GM21529 (cell line): ENCODE results near the gene SARS2.
"Not testable (repeated sequence)": the region's sequence is repeated elsewhere in the genome, so short reads cannot be mapped to it uniquely, and the experiment has no call there.

Experiments used
- ATAC-seq: cut with Tn5 transposase; IDR thresholded peaks from one replicate; pipeline ENCODE4 v1.9.1; 2021; ENCODE audit not compliant: unreplicated experiment

SARS2 gene, protein sequence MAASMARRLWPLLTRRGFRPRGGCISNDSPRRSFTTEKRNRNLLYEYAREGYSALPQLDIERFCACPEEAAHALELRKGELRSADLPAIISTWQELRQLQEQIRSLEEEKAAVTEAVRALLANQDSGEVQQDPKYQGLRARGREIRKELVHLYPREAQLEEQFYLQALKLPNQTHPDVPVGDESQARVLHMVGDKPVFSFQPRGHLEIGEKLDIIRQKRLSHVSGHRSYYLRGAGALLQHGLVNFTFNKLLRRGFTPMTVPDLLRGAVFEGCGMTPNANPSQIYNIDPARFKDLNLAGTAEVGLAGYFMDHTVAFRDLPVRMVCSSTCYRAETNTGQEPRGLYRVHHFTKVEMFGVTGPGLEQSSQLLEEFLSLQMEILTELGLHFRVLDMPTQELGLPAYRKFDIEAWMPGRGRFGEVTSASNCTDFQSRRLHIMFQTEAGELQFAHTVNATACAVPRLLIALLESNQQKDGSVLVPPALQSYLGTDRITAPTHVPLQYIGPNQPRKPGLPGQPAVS

GRCh38 chr19:38929929-38930775 lies at the start of gene SARS2:
Gene SARS2 (minus strand): TSS chr19:38930763. CDS start chr19:38930736, 27 bp downstream.
- ATAC-seq, result peak; percentile 64

DNA sequence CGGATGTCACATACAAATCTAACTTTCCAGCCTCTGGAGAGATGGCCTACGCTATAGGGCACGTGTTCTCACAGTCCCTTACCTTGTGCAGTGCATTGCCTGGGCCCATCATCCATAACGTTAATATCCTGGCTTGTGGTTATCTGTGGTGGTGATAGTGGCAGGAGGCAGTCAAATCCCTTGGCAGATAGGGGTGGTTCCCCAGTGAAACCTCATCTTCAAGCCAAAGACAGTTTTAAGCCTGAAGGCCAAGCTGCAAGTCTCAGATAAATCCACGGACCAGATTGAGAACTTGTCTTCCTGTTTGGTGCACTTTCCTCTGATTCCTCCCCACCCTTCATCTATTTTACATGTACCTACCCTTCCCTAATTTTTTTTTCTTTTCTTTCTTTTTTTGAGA lies 49.2 kb upstream of the SARS2 start:
- ATAC-seq, result no peak

- ATAC-seq, result no peak
Observed at GRCh38 chr19:38978326-38978689, 47.7 kb upstream of the SARS2 start.

GRCh38 chr19:38977445-38978325 lies 47.1 kb upstream of the SARS2 start:
- ATAC-seq, result peak; percentile 86

GRCh38 chr19:38975861-38976271 lies 45.3 kb upstream of the SARS2 start:
- no peak for ATAC-seq

DNA sequence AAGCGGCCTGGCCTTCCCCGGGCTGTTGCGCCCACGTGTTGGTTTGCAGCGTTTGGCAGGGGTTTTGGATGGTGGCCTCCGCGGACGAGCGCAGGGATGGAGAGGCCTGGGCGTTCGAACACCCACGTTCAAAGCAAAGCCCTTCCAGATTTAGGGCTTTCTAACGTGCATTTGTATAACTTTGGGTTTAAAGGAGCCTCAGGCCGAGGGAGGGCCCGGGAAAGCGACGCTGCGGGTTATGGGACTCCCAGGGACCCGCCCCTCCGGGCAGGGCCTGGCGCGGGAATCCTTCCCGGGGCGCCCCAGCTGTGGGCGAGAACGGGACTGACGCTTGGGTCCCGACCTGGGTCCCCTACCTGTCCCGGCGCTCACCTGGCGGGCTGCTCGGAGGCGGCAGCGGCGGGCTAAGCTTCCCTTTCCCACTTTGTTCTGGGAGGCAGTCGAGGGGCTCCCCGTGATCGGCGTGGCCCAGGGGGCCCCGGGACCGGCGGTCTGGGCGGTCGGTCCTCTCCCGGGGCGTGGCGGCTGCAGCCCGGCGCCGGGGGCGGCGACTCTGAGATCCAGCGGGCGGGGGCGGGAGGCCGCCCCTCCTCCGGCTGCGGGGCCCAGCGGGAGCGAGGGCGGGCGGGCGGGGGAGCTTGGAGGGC lies 44.8 kb upstream of the SARS2 start, which contains the start of gene FBXO17:
Gene FBXO17, minus strand, starts transcription at position 529 of the 647 bp plus-strand sequence. CDS start 25,423 bp downstream, outside the sequence.
- no peak for ATAC-seq

DNA sequence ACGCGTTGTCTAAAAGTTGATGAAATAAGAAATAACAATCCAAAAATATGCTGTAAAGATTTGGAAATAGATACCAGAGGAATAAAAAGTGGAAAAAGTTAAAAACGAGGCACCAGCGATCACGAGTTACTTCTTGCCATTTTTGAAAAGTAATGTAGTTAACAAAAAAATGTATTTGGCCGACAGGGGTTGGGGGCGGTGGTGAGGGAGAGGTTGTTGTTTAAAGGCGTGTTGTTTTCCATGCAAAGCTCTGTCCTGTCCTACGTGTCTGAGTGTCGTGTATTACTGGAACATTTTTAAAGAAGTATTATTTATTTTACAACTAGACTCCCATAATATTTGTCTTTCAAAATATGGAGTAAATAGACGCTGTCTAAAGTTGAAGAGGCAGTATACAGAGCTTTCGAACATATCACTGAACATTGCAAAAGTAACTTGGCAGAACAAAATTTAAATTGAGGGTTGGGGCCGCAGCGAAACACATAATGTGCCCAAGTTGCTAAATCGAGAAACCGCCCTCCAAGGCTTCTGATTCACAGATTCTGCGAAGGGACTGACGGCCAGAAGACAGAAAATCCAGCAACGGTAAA lies 44.2 kb upstream of the SARS2 start:
- no peak for ATAC-seq

DNA sequence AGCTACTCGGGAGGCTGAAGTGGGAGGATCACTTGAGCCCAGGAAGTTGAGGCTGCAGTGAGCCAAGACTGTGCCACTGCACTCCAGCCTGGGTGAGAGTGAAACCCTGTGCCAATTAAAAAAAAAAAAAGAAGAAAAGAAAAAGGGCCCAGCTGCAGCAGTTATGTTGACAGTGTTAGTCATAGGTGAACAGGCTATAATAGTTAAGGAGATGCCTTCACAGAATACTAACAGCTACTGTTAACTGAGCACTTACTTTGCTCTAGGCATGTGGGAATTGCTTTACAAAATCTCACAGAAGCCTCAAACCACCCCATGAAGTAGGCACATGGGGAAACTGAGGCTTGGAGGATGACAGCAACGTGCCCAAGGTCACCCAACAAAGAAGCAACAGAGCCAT lies 41.1 kb upstream of the SARS2 start:
- ATAC-seq, result no peak

- no peak for ATAC-seq
Observed at GRCh38 chr19:38970664-38971532, 40.3 kb upstream of the SARS2 start.

DNA sequence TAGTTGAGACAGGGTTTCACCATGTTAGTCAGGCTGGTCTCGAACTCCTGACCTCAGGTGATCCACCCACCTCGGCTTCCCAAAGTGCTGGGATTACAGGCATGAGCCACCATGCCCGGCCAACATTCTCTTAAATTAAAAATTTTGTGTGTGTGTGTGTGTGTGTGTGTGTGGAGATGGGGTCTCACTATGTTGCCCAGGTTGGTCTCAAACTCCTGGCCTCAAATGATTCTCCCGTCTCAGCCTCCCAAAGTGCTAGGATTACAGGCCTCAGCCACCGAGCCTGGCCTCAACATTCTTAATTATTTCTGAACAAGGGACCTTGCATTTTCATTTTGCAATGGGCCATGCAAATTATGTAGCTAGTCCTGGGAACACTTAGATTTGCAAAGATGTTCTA lies 35.6 kb upstream of the SARS2 start:
- ATAC-seq, result not testable (repeated sequence)

GRCh38 chr19:38964738-38965137 lies 34.2 kb upstream of the SARS2 start:
- no peak for ATAC-seq

DNA sequence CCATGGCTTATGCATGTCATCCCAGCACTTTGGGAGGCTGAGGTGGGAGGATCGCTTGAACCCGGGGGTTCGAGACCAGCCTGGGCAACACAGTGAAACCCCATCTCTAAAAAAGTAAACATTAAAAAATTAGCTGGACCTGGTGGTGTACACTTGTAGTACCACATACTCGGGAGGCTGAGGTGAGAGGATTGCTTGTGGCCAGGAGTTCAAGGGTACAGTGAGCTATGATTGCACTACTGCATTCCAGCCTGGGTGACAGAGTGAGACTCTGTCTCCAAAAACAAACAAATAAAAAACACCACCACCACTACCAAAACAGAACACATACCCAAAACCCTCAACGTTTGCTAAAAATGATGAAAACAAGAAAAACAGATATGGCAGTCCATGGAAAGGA lies 29.1 kb upstream of the SARS2 start:
- ATAC-seq, result no peak

DNA sequence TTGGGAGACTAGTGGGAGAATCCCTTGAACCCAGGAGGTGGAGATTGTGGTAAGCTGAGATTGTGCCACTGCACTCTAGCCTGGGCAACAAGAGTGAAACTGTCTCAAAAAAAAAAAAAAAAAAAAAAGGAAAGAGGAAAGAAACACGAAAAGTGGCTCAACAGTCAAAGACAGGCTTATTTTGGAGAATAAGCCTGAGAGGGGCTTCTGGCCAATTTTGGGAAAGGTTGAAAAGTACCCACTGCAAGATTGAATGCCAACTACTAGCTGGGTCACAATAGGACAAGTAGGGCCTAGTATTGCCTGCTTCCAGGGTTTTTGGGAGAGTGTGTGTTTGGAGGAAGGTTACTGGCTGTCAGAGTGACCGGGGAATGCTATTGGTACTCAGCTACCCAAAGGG lies 27.7 kb upstream of the SARS2 start:
- no peak for ATAC-seq

DNA sequence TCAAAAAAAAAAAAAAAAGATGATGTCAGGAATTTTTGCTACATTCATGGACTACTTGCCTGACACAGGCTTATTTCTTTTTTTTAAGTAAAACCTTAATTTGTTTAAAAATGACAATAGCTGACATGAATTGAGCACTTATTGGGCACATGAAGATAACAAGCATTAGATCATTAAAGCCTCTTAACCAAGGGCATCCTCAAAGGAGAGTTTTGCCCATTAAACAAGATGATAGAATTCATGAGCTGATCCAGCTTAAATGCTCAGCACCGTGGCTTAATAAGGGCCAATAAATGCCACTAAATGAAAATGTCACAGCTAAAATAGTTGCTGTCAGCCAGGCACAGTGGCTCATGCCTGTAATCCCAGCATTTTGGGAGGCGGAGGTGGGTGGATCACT lies 25.7 kb upstream of the SARS2 start:
- ATAC-seq, result no peak

DNA sequence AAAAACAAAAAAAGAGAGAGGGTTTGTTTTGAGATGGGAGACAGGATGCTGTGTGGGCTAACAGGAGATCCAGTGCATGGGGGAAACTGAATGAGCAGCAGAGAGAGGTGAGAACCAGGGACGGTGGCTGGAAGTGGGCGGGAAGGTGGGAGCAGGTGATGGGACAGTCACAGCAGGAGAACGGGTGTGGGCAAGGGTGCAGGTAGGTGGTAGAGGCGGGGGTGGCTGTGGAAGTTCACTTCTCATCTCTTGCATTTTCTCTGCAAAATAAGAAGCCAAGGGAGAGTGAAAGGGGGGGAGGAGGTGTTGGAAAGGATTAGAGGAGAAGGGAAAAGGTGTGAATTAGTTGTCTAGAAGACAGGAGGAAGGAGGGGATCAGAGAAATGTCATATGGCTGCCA lies 23.1 kb upstream of the SARS2 start:
- ATAC-seq, result no peak

DNA sequence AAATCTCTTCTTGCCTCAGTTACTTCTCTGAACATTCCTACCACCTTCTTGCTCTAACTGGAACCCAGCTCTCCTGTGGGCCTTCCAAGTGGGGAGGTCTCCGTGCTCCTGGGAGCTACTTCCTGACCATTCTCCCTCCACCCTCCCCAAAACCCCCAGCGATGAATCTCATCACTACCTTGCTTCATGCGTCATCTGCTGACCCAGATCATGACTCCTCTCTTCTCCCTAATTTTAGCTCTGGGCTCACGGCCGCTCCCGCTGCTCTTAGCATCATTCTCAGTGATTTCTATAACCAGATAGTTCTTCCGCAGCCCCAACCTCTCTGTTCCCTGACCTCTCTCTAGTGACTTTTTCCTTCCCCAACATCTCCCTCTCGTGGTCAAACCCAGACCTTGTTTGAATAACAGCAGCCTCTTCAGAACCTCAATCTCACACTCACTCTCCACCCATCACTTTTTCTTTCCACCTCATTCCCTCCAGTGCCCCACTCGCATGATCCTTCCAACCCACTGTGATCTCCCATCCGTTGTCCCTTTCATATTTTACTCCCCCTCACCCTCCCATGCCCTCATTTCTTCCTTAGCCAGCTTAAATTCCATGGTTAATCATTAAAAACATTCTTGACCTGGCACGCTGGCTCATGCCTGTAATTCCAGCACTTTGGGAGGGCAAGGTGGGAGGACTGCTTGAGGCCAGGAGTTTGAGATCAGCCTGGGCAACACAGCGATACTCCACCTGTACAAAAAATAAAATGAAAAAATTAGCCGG lies 22.0 kb upstream of the SARS2 start:
- ATAC-seq, result no peak

DNA sequence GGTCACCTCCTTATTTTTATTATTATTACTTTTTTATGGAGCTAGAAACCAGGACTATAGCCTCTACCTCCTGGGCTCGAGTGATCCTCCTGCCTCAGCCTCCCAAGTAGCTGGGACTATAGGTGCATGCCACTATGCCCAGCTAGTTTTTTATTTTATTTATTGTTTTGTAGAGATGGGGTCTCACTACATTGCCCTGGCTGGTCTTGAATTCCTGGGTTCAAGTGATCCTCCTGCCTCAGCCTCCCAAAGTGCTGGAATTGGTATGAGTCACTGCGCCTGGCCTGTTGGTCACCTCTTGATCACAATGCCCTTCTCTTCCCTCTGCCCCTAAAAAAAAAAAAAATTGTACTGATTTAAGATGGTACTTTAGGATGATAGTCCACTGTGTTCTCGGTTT lies 20.6 kb upstream of the SARS2 start:
- ATAC-seq, result no peak
